B cell (primary cell): ENCODE measurements around the gene BCL2L15. TPM values are rescaled to one million over a fixed set of nuclear protein-coding genes. Genes with fewer than 3 reads are reported as not detected.
A peak's percentile ranks its signal among the peaks of the same experiment; 100 is the strongest.

Experiments used
- ATAC-seq: fragments of 200-7000 bp; cut with Tn5 transposase; one replicate; pipeline ENCODE4 v1.10.0; 2021; ENCODE audit warnings: low read depth, mild to moderate bottlenecking, moderate number of reproducible peaks, moderate library complexity
- CTCF ChIA-PET: fragments of 350-600 bp; sonication (Branson Sonifier 250); formaldehyde crosslinking; loops from one replicate; lab custom pipeline; 2021; ENCODE audit warnings: antibody characterized with exemption, inconsistent platforms; lab: Charles Lee
- POLR2A ChIA-PET: fragments of 350-600 bp; sonication (Branson Sonifier 250); formaldehyde crosslinking; loops from one replicate; lab custom pipeline; 2021; ENCODE audit warnings: antibody characterized with exemption; lab: Charles Lee
- DNase-seq: peaks from one replicate; pipeline ENCODE4 v3.0.0; 2013
- H2AFZ ChIP-seq: 2 replicates; pipeline ENCODE4 v1.6.1; 2012; ENCODE audit warnings: mild to moderate bottlenecking, low read depth, low read length; ENCODE audit not compliant: insufficient read depth, poor library complexity, severe bottlenecking
- H3K27ac ChIP-seq, 2 donors: 1 replicate in 1 of 2; 2 replicates in 1 of 2; pipeline ENCODE4 v1.5.1; 2012 to 2013; ENCODE audit warnings: low read length in 2 of 2, mild to moderate bottlenecking in 2 of 2, moderate library complexity in 1 of 2
- H3K27me3 ChIP-seq, 4 experiments: fragments of 200-600 bp in 1 of 4; sonication (generic) in 1 of 4; replicated peaks in 1 of 4; 1 replicate in 2 of 4; 2 replicates in 2 of 4; pipeline versions ENCODE4 v1.6.1 to v1.7.0; 2013 to 2016; ENCODE audit warnings: low read length in 3 of 4, mild to moderate bottlenecking in 2 of 4, mixed read lengths in 1 of 4, moderate library complexity in 1 of 4; ENCODE audit not compliant: insufficient read depth in 4 of 4, control insufficient read depth in 3 of 4; ENCODE audit errors: control extremely low read depth in 1 of 4
- H3K36me3 ChIP-seq, 2 experiments: replicated peaks in 1 of 2; 1 replicate in 1 of 2; 2 replicates in 1 of 2; pipeline versions ENCODE4 v1.6.1 to v1.7.1; 2013; ENCODE audit warnings: low read length in 1 of 2; ENCODE audit not compliant: insufficient read depth in 2 of 2, control insufficient read depth in 1 of 2; ENCODE audit errors: control extremely low read depth in 1 of 2, extremely low read depth in 1 of 2
- H3K4me1 ChIP-seq, 2 donors: fragments of 200-600 bp in 1 of 2; sonication (generic) in 1 of 2; 1 replicate in 1 of 2; 2 replicates in 1 of 2; pipeline versions ENCODE4 v1.5.1 to v1.6.1; 2013 to 2017; ENCODE audit warnings: low read length in 2 of 2; ENCODE audit not compliant: control insufficient read depth in 2 of 2, insufficient read depth in 2 of 2
- H3K4me2 ChIP-seq: replicated peaks from 2 replicates; pipeline ENCODE3; 2012; ENCODE audit warnings: mild to moderate bottlenecking, low read depth, low read length; ENCODE audit not compliant: poor library complexity, severe bottlenecking
- H3K4me3 ChIP-seq, 5 experiments: fragments of 200-600 bp in 1 of 5; sonication (generic) in 1 of 5; 1 replicate in 3 of 5; 2 replicates in 2 of 5; pipeline versions ENCODE4 v1.5.1 to v1.7.0; 2011 to 2016; ENCODE audit warnings: low read length in 4 of 5, mild to moderate bottlenecking in 4 of 5, low read depth in 2 of 5, control low read depth in 1 of 5, moderate library complexity in 1 of 5; ENCODE audit not compliant: insufficient read depth in 1 of 5; ENCODE audit errors: control extremely low read depth in 1 of 5, extremely low read depth in 1 of 5
- H3K79me2 ChIP-seq: fragments of 200-600 bp; sonication (generic); one replicate; pipeline ENCODE4 v1.6.0; 2016; ENCODE audit warnings: low read length; ENCODE audit not compliant: control insufficient read depth, insufficient read depth
- H3K9ac ChIP-seq: fragments of 200-600 bp; sonication (generic); 2 replicates; pipeline ENCODE4 v1.6.1; 2017; ENCODE audit warnings: mild to moderate bottlenecking, low read length, moderate library complexity
- H3K9me3 ChIP-seq, 3 donors: one replicate each; pipeline versions ENCODE4 v1.6.1 to v1.7.1; 2013; ENCODE audit warnings: low read length in 2 of 3; ENCODE audit not compliant: control insufficient read depth in 2 of 3, insufficient read depth in 1 of 3; ENCODE audit errors: control extremely low read depth in 1 of 3
- H4K20me1 ChIP-seq: 2 replicates; pipeline ENCODE4 v1.6.0; 2012; ENCODE audit warnings: mild to moderate bottlenecking, low read length; ENCODE audit not compliant: insufficient read depth, control insufficient read depth, poor library complexity, severe bottlenecking
- H3K27ac Mint-ChIP-seq: one replicate; pipeline ENCODE4 v1.8.0; 2021; ENCODE audit warnings: mixed read lengths
- H3K27me3 Mint-ChIP-seq: one replicate; pipeline ENCODE4 v1.8.0; 2021; ENCODE audit warnings: mixed read lengths
- H3K4me1 Mint-ChIP-seq: one replicate; pipeline ENCODE4 v1.8.0; 2021; ENCODE audit warnings: mixed read lengths
- H3K4me3 Mint-ChIP-seq: one replicate; pipeline ENCODE4 v1.8.0; 2021; ENCODE audit warnings: mixed read lengths
- H3K9me3 Mint-ChIP-seq: one replicate; pipeline ENCODE4 v1.8.0; 2022; ENCODE audit warnings: mixed read lengths; ENCODE audit not compliant: insufficient read depth
- CTCF ChIP-seq: fragments of 200-600 bp; IDR thresholded peaks from one replicate; pipeline ENCODE4 v1.8.0; 2022; ENCODE audit warnings: antibody characterized with exemption, mild to moderate bottlenecking
- EZH2 ChIP-seq: IDR thresholded peaks from 2 replicates; pipeline ENCODE4 v1.6.1; 2012; ENCODE audit warnings: borderline replicate concordance, low read depth, mild to moderate bottlenecking, moderate library complexity, low read length; ENCODE audit not compliant: insufficient read depth, poor library complexity, severe bottlenecking
- WGBS: methylation state at CpG from one replicate; pipeline ENCODE4 v1.1.5; 2013; ENCODE audit warnings: missing lambda C conversion rate; ENCODE audit not compliant: insufficient coverage; 5-methylcytosine and 5-hydroxymethylcytosine counted together
- intact Hi-C: fragments of 100-400 bp; cut with micrococcal nuclease; formaldehyde crosslinking; loops from one replicate; pipeline ENCODE4 v1.10.0; 2022
- polyA plus RNA-seq: library from polyadenylated mRNA; depleted of rRNA; stranded (reverse); fragments of >200 nt; gene quantifications from 2 replicates; pipeline ENCODE4 v1.2.3, GENCODE V29; 2012
- total RNA-seq, 2 donors: library from RNA; stranded (reverse); fragments of 120-200 nt in 1 of 2; gene quantifications; 1 replicate in 1 of 2; 2 replicates in 1 of 2; pipeline versions ENCODE4 v1.2.3 to v1.2.4, GENCODE V29; 2013 to 2022

BCL2L15 gene
- total and polyA plus RNA-seq, 2 donors (not counting 1 experiment from before 2014, with no cell fraction given) = 0.63 to 1.6 TPM

- ATAC-seq (no peak), DNase-seq (peak; percentile 23)
- H3K36me3 ChIP-seq = no peaks in the 10 kb centered on the region
- H3K9me3 Mint-ChIP-seq = no peaks in the 10 kb centered on the region
- H3K9me3 ChIP-seq = no peaks in the 10 kb centered on the region
- no peak overlapping the region for H3K4me3 Mint-ChIP-seq
- no CpG with 5 or more reads among the region's 1 CpG for WGBS
- ChIA-PET POLR2A (no interaction called here), CTCF (interaction anchor here (1.1 to 2.8 kb wide), 3 partner anchors 16 to 39 kb away, joined by 4 to 16 read pairs (median 15); partner anchors contain the start of genes AP4B1 and DCLRE1B)
- no peaks in the 10 kb centered on the region for H4K20me1 ChIP-seq
- no peak overlapping the region for H3K4me2 ChIP-seq
- H3K27ac Mint-ChIP-seq = peak overlapping the region; percentile 28
- TF ChIP-seq EZH2 = no peak
- no peak for TF ChIP-seq CTCF
- no peak overlapping the region for H2AFZ ChIP-seq
- peaks cover 21% of the 10 kb centered on the region for H3K79me2 ChIP-seq
- no peaks in the 10 kb centered on the region for H3K27me3 Mint-ChIP-seq
- no peak overlapping the region for H3K9ac ChIP-seq
- H3K4me1 ChIP-seq = peaks cover 34 to 38% of the 10 kb centered on the region in 2 donors
- peaks cover 45% of the 10 kb centered on the region for H3K4me1 Mint-ChIP-seq
- intact Hi-C loops = no loop called here
- peak overlapping the region in 1 of 2 donors; percentile 20 for H3K27ac ChIP-seq
- H3K4me3 ChIP-seq = no peak overlapping the region
- no peaks in the 10 kb centered on the region for H3K27me3 ChIP-seq
Observed at GRCh38 chr1:113874012-113874879, 13.1 kb downstream of the BCL2L15 start.
